HT1080 (cell line): ENCODE measurements around the gene KIFC3. TPM values are rescaled to one million over a fixed set of nuclear protein-coding genes. Genes with fewer than 3 reads are reported as not detected.
"Not testable (repeated sequence)": the region's sequence is repeated elsewhere in the genome, so short reads cannot be mapped to it uniquely, and the experiment has no call there.

Source experiments
- DNase-seq: peaks from one replicate; pipeline ENCODE4 v3.0.0-alpha.2; 2015; ENCODE audit warnings: low read depth
- total RNA-seq: library from RNA; depleted of rRNA; stranded (reverse); fragments of >200 nt; shearing (Covaris generic); gene quantifications from 2 replicates; pipeline ENCODE4 v1.2.3, GENCODE V29; 2014

The KIFC3 gene
- total RNA-seq, 1 experiment from 2014 or later: 134 TPM

GRCh38 chr16:57825298-57826044 is 23.2 kb upstream of the KIFC3 start:
- no peak for DNase-seq

- no peak for DNase-seq
Observed at GRCh38 chr16:57824888-57825287, 22.6 kb upstream of the KIFC3 start.

- DNase-seq: no peak
Observed at GRCh38 chr16:57823836-57824235, 21.5 kb upstream of the KIFC3 start.

GRCh38 chr16:57822856-57823255 is 20.6 kb upstream of the KIFC3 start:
- no peak for DNase-seq

GRCh38 chr16:57822018-57822553 is 19.8 kb upstream of the KIFC3 start:
- DNase-seq: no peak

GRCh38 chr16:57821149-57821971 is 19.1 kb upstream of the KIFC3 start:
- no peak for DNase-seq

- no peak for DNase-seq
Observed at GRCh38 chr16:57818377-57819064, 16.2 kb upstream of the KIFC3 start.

GRCh38 chr16:57817680-57818079 is 15.4 kb upstream of the KIFC3 start:
- DNase-seq: no peak

GRCh38 chr16:57815987-57816745 is 13.9 kb upstream of the KIFC3 start:
- DNase-seq: peak; percentile 93

GRCh38 chr16:57814896-57815295 is 12.6 kb upstream of the KIFC3 start:
- DNase-seq: no peak

- no peak for DNase-seq
Observed at GRCh38 chr16:57813466-57813865, 11.2 kb upstream of the KIFC3 start.

GRCh38 chr16:57811340-57811739 is 9.0 kb upstream of the KIFC3 start:
- DNase-seq: not testable (repeated sequence)

- peak; percentile 96 for DNase-seq
Observed at GRCh38 chr16:57810197-57811031, 8.1 kb upstream of the KIFC3 start.

GRCh38 chr16:57809276-57810196 is 7.2 kb upstream of the KIFC3 start:
- DNase-seq: no peak

- DNase-seq: no peak
Observed at GRCh38 chr16:57808589-57809228, 6.4 kb upstream of the KIFC3 start.

- DNase-seq: peak; percentile 99
Observed at GRCh38 chr16:57807968-57808528, 5.8 kb upstream of the KIFC3 start.

GRCh38 chr16:57807252-57807967 is 5.1 kb upstream of the KIFC3 start:
- DNase-seq: peak; percentile 80
